Endothelial cell of umbilical vein (primary cell): ENCODE measurements around the gene SYTL5.

Experiments
- CTCF ChIP-seq, 2 donors: IDR thresholded peaks; 1 replicate in 1 of 2; 2 replicates in 1 of 2; pipeline ENCODE4 v1.5.1; 2011; ENCODE audit warnings: low read length in 2 of 2, mild to moderate bottlenecking in 2 of 2, moderate library complexity in 2 of 2, control low read depth in 1 of 2, inconsistent platforms in 1 of 2, low read depth in 1 of 2; ENCODE audit not compliant: insufficient read depth in 1 of 2; ENCODE audit errors: extremely low read depth in 1 of 2
- EZH2 ChIP-seq: IDR thresholded peaks from 2 replicates; pipeline ENCODE4 v1.6.1; 2012; ENCODE audit warnings: borderline replicate concordance, low read depth, mild to moderate bottlenecking, moderate library complexity, low read length, inconsistent platforms; ENCODE audit not compliant: severe bottlenecking
- GATA2 ChIP-seq: IDR thresholded peaks from 2 replicates; pipeline ENCODE4 v1.7.0; 2011; ENCODE audit warnings: low read depth, mild to moderate bottlenecking, moderate library complexity, mixed read lengths, low read length; ENCODE audit not compliant: insufficient read length, insufficient read depth
- JUN ChIP-seq: IDR thresholded peaks from 2 replicates; pipeline ENCODE4 v1.6.1; 2011; ENCODE audit warnings: borderline replicate concordance, low read depth; ENCODE audit not compliant: insufficient read length, insufficient read depth
- MAX ChIP-seq: IDR thresholded peaks from 2 replicates; pipeline ENCODE4 v1.6.1; 2011; ENCODE audit not compliant: insufficient read depth, insufficient read length
- POLR2A ChIP-seq: IDR thresholded peaks from 2 replicates; pipeline ENCODE4 v1.6.1; 2012; ENCODE audit warnings: low read depth, mild to moderate bottlenecking, control low read depth, low read length
- POLR2AphosphoS5 ChIP-seq: IDR thresholded peaks from 2 replicates; pipeline ENCODE4 v1.6.1; 2012; ENCODE audit warnings: low read depth, mild to moderate bottlenecking, control low read depth, low read length, moderate library complexity; ENCODE audit not compliant: insufficient read depth

GRCh38 chrX:38069273-38069672 lies 62.9 kb downstream of the SYTL5 start:
- TF ChIP-seq CTCF (IDR thresholded peaks at IDR 0.05; ENCODE audit: extremely low read depth in 1 of 2, insufficient read depth in 1 of 2, low read depth in 1 of 2, low read length in 2 of 2) (no peak), JUN (no peak), POLR2AphosphoS5 (no peak), EZH2 (no peak), POLR2A (no peak), MAX (no peak), GATA2 (no peak)
